K562 (cell line): ENCODE measurements around the gene KIF1A. TPM values are rescaled to one million over a fixed set of nuclear protein-coding genes. Genes with fewer than 3 reads are reported as not detected.

Experiments
- ATAC-seq: fragments of 200-7000 bp; cut with Tn5 transposase; 3 replicates; pipeline ENCODE4 v1.9.1; 2020; ENCODE audit warnings: moderate library complexity
- BruUV-seq: library from RNA; stranded (reverse); fragments of 400-500 nt; replicated peaks from 2 replicates; lab custom pipeline; 2021; lab: Mats Ljungman, UMichigan
- CTCF ChIA-PET: fragments of 300-600 bp; formaldehyde crosslinking; extraction: SDS; loops from one replicate; lab custom pipeline; 2021; ENCODE audit warnings: low intra/inter-chr PET ratio; lab: Yijun Ruan, JAX
- POLR2A ChIA-PET: fragments of 300-600, 350-650 bp; sonication (Branson Sonifier 250); formaldehyde crosslinking; extraction: SDS; loops from one replicate; lab custom pipeline; 2021; ENCODE audit warnings: antibody characterized with exemption, inconsistent platforms; lab: Yijun Ruan, JAX
- DNase-seq, 4 experiments: peaks; one replicate each; pipeline versions ENCODE4 v3.0.0 to v3.0.0-alpha.2; 2011 to 2018; ENCODE audit warnings: low spot score in 3 of 4, mixed read lengths in 3 of 4; ENCODE audit errors: extremely low read depth in 1 of 4
- FAIRE-seq: peaks from 2 replicates; lab custom pipeline; 2011; peaks lifted over from hg19 to GRCh38; lab: Jason Lieb, UNC
- H2AFZ ChIP-seq: 2 replicates; pipeline ENCODE4 v1.6.0; 2011; ENCODE audit warnings: low read depth, low read length, control low read depth, inconsistent platforms
- H3K27ac ChIP-seq: fragments of 200-600 bp; 3 replicates; pipeline ENCODE4 v1.8.0; 2011; ENCODE audit warnings: low read depth, mild to moderate bottlenecking, control low read depth, inconsistent platforms, low read length, moderate library complexity, mixed read lengths; ENCODE audit errors: extremely low read depth
- H3K27me3 ChIP-seq, 2 experiments: fragments of 300-600 bp in 1 of 2; 2 replicates in 1 of 2; 3 replicates in 1 of 2; pipeline versions ENCODE4 v1.6.0 to v1.8.0; 2011; ENCODE audit warnings: inconsistent platforms in 2 of 2, low read length in 2 of 2, mild to moderate bottlenecking in 1 of 2, mixed read lengths in 1 of 2, moderate library complexity in 1 of 2; ENCODE audit not compliant: control insufficient read depth in 2 of 2, insufficient read depth in 2 of 2
- H3K36me3 ChIP-seq: fragments of 300-600 bp; 3 replicates; pipeline ENCODE4 v1.8.0; 2011; ENCODE audit warnings: mild to moderate bottlenecking, low read length, inconsistent platforms; ENCODE audit not compliant: control insufficient read depth, insufficient read depth
- H3K4me1 ChIP-seq, 2 experiments: fragments of 200-600 bp in 1 of 2; replicated peaks in 1 of 2; 2 replicates in 1 of 2; 3 replicates in 1 of 2; pipeline versions ENCODE4 v1.5.1 to v1.8.0; 2011; ENCODE audit warnings: inconsistent platforms in 2 of 2, low read length in 2 of 2, mild to moderate bottlenecking in 1 of 2, mixed read lengths in 1 of 2, moderate library complexity in 1 of 2; ENCODE audit not compliant: control insufficient read depth in 2 of 2, insufficient read depth in 2 of 2
- H3K4me2 ChIP-seq: 2 replicates; pipeline ENCODE4 v1.6.1; 2011; ENCODE audit warnings: low read length, control low read depth, inconsistent platforms, mixed read lengths; ENCODE audit not compliant: insufficient read depth
- H3K4me3 ChIP-seq: fragments of 200-600 bp; sonication (generic), shearing (Covaris generic); 2 replicates; pipeline ENCODE4 v1.5.1; 2016; ENCODE audit warnings: control low read depth, inconsistent platforms
- H3K79me2 ChIP-seq: fragments of 200-600 bp; 3 replicates; pipeline ENCODE4 v1.8.0; 2011; ENCODE audit warnings: low read length, inconsistent platforms; ENCODE audit not compliant: control insufficient read depth, insufficient read depth
- H3K9ac ChIP-seq, 2 experiments: 2 replicates each; pipeline versions ENCODE4 v1.6.0 to v1.6.1; 2011; ENCODE audit warnings: low read depth in 2 of 2, low read length in 2 of 2, control low read depth in 1 of 2, inconsistent platforms in 1 of 2, mild to moderate bottlenecking in 1 of 2, mixed read lengths in 1 of 2; ENCODE audit not compliant: insufficient read depth in 1 of 2
- H3K9me1 ChIP-seq: one replicate; pipeline ENCODE4 v1.6.0; 2011; ENCODE audit warnings: inconsistent platforms, mild to moderate bottlenecking, low read length, moderate library complexity; ENCODE audit not compliant: control insufficient read depth, insufficient read depth
- H3K9me3 ChIP-seq: replicated peaks from 2 replicates; pipeline ENCODE4 v1.5.1; 2011; ENCODE audit warnings: low read depth, low read length, inconsistent platforms; ENCODE audit not compliant: control insufficient read depth, insufficient read depth
- H4K20me1 ChIP-seq: replicated peaks from 2 replicates; pipeline ENCODE4 v1.6.1; 2011; ENCODE audit warnings: low read length, inconsistent platforms, mixed read lengths; ENCODE audit not compliant: control insufficient read depth, insufficient read depth
- POLR3G ChIP-seq: IDR thresholded peaks from 2 replicates; pipeline ENCODE4 v1.6.1; 2011; ENCODE audit not compliant: insufficient read length, insufficient replicate concordance; ENCODE audit errors: extremely low read depth
- REST ChIP-seq, 2 experiments: fragments of 450-650 bp; formaldehyde crosslinking in 1 of 2; IDR thresholded peaks; 2 replicates each; pipeline versions ENCODE4 v1.4.0 to v1.6.1; 2014 to 2020; ENCODE audit warnings: mild to moderate bottlenecking in 2 of 2, borderline replicate concordance in 1 of 2, low read depth in 1 of 2
- ZNF253 ChIP-seq: fragments of 250-450 bp; sonication (Bioruptor Pico); conservative IDR thresholded peaks from 2 replicates; pipeline ENCODE4 v1.6.1; 2021; ENCODE audit warnings: mild to moderate bottlenecking
- WGBS: fragments of 100-300 bp; shearing (Covaris generic); methylation state at CpG from one replicate; pipeline ENCODE4 v1.1.6; 2016; ENCODE audit warnings: low coverage, mixed read lengths; ENCODE audit not compliant: insufficient coverage; ENCODE audit errors: missing lambda C conversion rate; 5-methylcytosine and 5-hydroxymethylcytosine counted together
- in situ Hi-C: fragments of 300-500 bp; cut with MboI; formaldehyde crosslinking; loops from 4 replicates; pipeline ENCODE4 v1.15.0; 2018; ENCODE audit warnings: inconsistent platforms, mixed read lengths
- intact Hi-C: fragments of 100-400 bp; cut with micrococcal nuclease; formaldehyde crosslinking; loops from 2 replicates; pipeline ENCODE4 v1.14.2; 2022
- polyA plus RNA-seq, 8 experiments: library from polyadenylated mRNA; depleted of rRNA in 4 of 8; stranded (reverse) in 5 of 8; unstranded in 3 of 8; fragments of >200 nt; fragmentation: Nextera tagmentation in 2 of 8; fragmentation: Illumina TruSeq in 1 of 8; extraction: Ambion mirVana in 2 of 8; extraction: Trizol in 1 of 8; gene quantifications; 2 replicates each; pipeline versions ENCODE4 v1.2.1 to v1.2.3, GENCODE V29; 2011 to 2014; ENCODE audit warnings: inconsistent platforms in 1 of 8, missing spikeins in 1 of 8
- total RNA-seq, 7 experiments: library from RNA; depleted of rRNA in 6 of 7; stranded (reverse); fragments of >200 nt in 6 of 7; fragmentation: Illumina TruSeq in 2 of 7; extraction: Trizol in 2 of 7; gene quantifications; 2 replicates each; pipeline versions ENCODE4 v1.2.1 to v1.2.3, GENCODE V29; 2011 to 2021; ENCODE audit warnings: low replicate concordance in 1 of 7

KIF1A gene
- total and polyA plus RNA-seq, 9 of the 15 experiments (the other 6 are each of a cell fraction or from before 2014, with no cell fraction given): 0.07 to 1.4 (median 0.45) TPM; not detected in 2

- Histone ChIP-seq H3K9me3 (no peaks in the 10 kb centered on the region), H3K27ac (no peak overlapping the region), H3K4me3 (no peak overlapping the region), H3K9me1 (no peaks in the 10 kb centered on the region), H4K20me1 (no peaks in the 10 kb centered on the region), H3K79me2 (no peaks in the 10 kb centered on the region), H3K4me1 (peaks cover 0 to 8% of the 10 kb centered on the region in 2 experiments; a peak in 1 of 5 replicates), H3K9ac (no peak overlapping the region; a peak in 1 of 4 replicates), H3K4me2 (no peak overlapping the region), H3K36me3 (no peaks in the 10 kb centered on the region), H2AFZ (no peak overlapping the region), H3K27me3 (peaks cover 0 to 71% of the 10 kb centered on the region in 2 experiments; a peak in 3 of 5 replicates)
- in situ Hi-C loops: no loop called here
- WGBS: 0% methylated on average over 7 of the region's 10 CpGs
- POLR2A ChIA-PET: no interaction called here
- ATAC-seq (no peak), DNase-seq (no peak), FAIRE-seq (no peak)
- CTCF ChIA-PET: no interaction called here
- TF ChIP-seq REST (IDR thresholded peaks at IDR 0.05; ENCODE audit: borderline replicate concordance): no peak
- no peak for TF ChIP-seq REST (CRISPR knock-in tag; IDR thresholded peaks at IDR 0.05; ENCODE audit: low read depth)
- TF ChIP-seq POLR3G: no peak
- no peak for TF ChIP-seq ZNF253 (CRISPR knock-in tag)
- intact Hi-C loops: no loop called here
- BruUV-seq: no TSS peak
Observed at GRCh38 chr2:240724431-240724830, 95.6 kb downstream of the KIF1A start.
